GM19397 (cell line): ENCODE measurements around the gene CGB1.
"Not testable (repeated sequence)": the region's sequence is repeated elsewhere in the genome, so short reads cannot be mapped to it uniquely, and the experiment has no call there.

ENCODE experiments used
- ATAC-seq: cut with Tn5 transposase; IDR thresholded peaks from one replicate; pipeline ENCODE4 v1.9.1; 2021; ENCODE audit warnings: mild to moderate bottlenecking, moderate library complexity; ENCODE audit not compliant: unreplicated experiment

CGB1 gene

DNA sequence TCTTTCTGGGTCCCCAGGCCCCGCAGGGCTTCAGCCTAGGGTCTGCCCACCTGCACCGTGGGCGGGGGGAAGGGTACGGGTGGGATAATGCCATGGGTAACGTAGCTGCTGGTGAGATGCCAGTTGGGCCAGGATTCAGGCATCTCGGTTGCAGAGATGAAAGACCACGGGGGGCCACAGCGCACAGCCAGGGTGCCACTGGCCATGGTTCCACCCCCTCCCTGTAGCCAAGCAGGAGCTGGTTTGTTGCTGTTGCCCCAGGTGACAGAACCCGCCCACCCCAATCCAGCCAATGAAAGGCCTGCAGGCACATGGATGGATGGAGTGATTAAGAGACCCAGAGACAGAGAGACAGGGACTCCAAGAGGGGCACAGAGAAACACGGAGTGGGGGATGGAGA is 21.9 kb upstream of the CGB1 start:
- ATAC-seq, result no peak

DNA sequence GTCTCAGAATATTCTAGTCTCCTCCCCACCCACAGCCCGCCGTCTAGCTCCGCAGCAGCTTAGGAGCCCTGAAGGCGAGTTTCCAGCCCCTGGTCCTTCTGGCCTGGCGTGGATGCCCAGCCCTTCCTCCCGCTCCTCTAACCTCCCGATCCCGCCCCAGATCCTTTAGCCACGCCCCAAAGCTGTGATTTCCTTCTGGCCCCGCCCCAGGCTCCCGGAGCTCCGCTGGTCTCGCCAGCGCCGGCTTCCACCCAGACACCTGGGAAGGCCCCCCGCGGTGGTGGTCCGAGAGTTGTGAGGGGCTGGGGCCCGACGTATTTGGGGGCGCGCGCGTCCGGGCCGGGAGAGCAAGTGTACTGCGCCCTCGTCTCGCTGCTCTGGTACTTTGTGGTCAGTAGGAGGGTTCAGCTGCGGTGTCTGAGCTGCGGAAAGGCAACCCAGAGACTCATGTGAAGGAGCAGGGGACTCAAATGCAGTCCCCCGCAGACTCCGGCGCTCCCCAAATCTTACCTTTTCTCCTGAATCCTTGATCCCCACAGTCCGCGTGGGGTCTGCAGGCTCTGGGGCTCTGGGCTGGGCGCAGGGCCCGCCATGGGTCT is 21.0 kb upstream of the CGB1 start, which contains the start of gene CGB7:
Gene CGB7, minus strand, starts transcription at position 114 of the 599 bp plus-strand sequence. CDS start 2,374 bp downstream, outside the sequence.
- no peak for ATAC-seq

DNA sequence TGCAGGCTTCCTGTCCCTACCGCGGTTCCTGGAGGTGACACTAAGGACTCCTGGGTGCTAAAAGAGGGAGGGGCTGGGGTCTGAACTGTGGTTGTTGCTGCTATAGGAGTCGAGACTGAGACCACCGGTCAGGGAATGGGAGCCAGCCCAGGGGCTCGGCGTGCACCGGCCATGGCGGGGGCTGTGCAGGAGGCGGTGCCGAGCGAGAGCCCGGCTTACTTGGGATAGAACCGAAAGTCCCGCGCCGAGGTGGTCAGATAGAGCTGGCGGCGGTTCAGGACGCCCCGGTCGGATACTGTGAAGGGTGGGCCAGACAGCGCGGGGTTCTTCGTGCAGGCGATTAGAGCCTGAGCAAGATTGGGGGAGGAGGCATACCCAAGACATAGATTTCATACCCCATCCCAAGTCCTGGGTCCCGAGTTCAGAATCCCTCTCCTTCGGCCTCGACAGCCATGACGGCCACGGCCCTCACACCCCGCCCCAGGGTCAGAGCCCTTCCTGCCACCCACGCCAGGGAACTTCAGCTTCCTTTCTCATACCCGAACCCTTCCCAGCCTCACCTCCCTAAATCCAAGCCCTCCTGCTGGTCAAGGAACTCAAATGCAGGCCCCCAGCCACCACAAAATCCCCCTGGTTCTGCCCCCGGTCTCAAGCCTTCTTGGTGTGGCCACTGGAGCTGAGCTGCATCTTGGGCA is 20.4 kb upstream of the CGB1 start:
- ATAC-seq, result not testable (repeated sequence)

DNA sequence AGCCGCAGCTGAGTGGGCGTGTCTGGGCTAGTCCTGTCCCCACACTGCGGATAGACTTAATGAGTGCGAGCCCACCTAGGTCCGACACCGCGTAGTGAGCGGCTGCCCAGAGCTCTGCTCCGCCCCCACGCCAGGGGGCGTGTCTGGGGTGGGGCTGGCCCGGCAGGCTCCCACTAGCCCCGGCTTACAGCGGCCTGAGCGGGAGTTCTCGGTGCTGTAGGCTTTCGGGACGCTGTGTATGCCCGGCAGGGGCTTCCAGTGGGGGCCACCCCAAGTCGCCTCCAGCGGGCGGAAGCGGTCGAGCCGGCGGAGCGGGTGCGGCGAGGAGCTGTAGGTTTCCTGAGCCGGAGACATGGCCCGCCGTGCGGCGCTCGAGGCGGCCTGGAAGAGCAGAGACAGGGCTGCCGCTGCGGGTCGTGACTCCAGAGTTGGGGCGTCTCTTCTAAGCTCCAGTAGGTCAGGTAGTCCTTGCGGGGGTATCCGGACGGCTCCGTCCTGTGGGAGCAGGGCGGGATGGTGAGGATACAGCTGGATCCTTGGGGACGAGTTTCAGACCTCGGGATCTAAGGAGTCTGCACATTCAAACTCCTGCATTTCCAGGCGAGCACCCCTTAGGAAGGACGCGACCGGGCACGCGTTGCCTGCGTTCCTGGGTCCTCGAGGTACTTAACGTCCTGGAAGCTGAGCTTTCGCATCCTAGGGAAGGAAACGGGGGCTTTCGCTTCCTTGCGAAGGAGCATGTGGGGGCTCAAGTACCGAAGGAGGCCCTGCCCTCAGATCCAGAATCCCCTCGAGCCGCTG is 19.6 kb upstream of the CGB1 start:
- ATAC-seq, result no peak

GRCh38 chr19:49050376-49051033 is 13.8 kb upstream of the CGB1 start:
- not testable (repeated sequence) for ATAC-seq

GRCh38 chr19:49049834-49050233 is 13.1 kb upstream of the CGB1 start:
- ATAC-seq, result not testable (repeated sequence)

GRCh38 chr19:49049011-49049410 is 12.3 kb upstream of the CGB1 start, which contains the start of gene CGB8:
TSS of gene CGB8 (minus strand) at chr19:49049111. CDS start at chr19:49048739, 372 bp downstream.
- ATAC-seq, result not testable (repeated sequence)

DNA sequence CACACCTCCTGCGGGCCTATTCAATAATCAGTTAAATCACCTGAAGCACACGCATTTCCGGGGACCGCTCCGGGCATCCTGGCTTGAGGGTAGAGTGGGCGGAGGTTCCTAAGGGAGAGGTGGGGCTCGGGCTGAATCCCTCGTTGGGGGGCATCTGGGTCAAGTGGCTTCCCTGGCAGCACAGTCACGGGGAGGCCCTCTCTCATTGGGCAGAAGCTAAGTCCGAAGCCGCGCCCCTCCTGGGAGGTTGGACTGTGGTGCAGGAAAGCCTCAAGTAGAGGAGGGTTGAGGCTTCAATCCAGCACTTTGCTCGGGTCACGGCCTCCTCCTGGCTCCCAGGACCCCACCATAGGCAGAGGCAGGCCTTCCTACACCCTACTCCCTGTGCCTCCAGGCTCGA is 6.9 kb upstream of the CGB1 start, which contains the start of gene CGB5:
Gene CGB5, plus strand, starts transcription at position 301 of the 400 bp plus-strand sequence. CDS start 362 bp downstream, outside the sequence.
- ATAC-seq, result not testable (repeated sequence)

- not testable (repeated sequence) for ATAC-seq
Measured at GRCh38 chr19:49042666-49043065, 6.0 kb upstream of the CGB1 start.

DNA sequence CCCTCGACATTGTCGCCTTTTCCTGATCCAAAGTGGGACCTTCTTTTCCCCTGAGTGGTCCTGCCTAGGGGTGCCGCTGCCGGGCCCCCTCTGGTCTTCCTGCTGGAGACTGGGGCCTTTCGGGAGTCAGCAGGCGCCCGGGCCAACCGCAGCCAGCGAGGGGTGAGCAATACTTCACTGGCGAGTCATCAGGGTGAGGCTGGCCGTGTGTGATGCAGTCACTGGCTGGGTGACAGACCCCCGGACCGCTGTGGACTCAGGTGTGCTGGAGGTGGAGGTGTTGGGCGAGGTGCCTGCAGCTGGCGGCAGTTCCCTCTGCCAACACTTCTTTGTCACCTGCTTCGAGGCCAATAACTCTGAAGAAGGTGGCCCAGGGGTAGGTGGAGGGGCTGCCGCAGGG is 5.5 kb upstream of the CGB1 start:
- ATAC-seq, result no peak

DNA sequence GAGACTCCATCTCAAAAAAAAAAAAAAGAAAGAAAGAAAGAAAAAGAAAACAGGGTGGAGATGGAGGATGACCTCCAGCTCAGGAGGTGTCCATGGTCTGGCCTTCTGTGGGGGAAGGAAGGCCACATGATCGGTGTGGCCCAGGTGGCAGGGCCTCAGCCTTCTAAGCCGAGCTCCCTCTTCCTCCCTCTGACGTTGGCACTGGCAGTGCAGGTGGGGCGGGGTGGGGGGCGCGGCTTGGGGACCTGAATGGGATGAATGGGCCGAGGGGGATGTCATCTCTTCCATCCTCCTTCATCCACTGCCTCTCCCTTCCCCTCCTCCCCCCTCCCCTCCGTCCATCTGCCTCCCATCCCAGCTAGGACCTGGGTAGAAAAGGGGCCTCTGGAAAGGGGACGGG is 3.0 kb upstream of the CGB1 start:
- not testable (repeated sequence) for ATAC-seq

DNA sequence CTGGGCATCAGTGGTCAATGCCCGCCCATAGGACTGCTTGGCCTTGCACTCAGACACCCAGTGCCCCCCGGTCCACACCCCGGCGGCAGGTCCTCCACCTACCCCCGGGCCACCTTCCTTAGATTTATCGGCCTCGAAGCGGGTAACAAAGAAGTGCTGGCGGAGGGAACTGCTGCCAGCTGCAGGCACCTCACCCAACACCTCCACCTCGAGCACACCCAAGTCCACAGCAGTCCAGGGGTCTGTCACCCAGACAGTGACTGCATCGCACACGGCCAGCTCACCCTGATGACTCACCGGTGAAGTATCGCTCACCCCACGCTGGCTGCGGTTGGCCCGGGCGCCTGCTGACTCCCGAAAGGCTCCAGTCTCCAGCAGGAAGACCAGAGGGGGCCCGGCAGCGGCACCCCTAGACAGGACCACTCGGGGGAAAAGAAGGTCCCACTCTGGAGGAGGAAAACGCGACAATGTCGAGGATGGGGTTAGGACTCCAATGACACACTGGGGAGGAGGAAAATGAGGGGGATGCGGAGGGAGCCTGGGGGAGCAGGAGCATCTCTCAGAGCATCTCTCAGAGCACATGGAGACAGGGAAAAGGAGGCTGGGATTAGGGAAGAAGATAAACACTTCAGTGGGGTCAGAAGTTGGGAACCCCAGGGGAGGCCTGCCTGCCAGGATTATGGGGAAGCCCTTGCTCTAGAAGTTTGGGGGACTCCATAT is 2.0 kb upstream of the CGB1 start:
- ATAC-seq, result not testable (repeated sequence)

- ATAC-seq, result not testable (repeated sequence)
Measured at GRCh38 chr19:49038111-49038510, 1.4 kb upstream of the CGB1 start.

- ATAC-seq, result not testable (repeated sequence)
Measured at GRCh38 chr19:49031642-49032301, 4.9 kb downstream of the CGB1 start, which contains the start of gene CGB2. TSS of gene CGB2 (plus strand) at chr19:49031890. CDS start at chr19:49032096, 206 bp downstream.

DNA sequence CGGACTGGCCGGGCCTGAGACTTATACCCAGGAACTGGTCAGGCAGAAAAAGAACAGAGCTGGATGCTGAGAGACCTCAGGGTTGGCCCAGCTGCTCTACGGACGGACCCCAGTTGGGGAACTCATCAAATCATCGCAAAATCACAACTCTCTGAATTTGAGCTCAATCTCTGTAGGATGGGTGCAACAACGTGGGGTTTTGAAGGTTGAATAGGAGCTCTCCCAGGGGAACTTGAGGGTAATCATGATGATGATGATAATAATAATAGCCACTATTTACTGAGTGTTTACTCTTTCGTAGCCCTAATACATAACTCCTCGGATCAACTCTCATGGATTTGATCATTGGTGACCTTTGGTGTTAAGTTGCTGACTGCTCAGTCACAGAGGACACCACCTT is 6.4 kb downstream of the CGB1 start:
- ATAC-seq, result not testable (repeated sequence)

GRCh38 chr19:49029749-49030148 is 6.9 kb downstream of the CGB1 start:
- not testable (repeated sequence) for ATAC-seq

GRCh38 chr19:49028686-49029085 is 8.0 kb downstream of the CGB1 start:
- ATAC-seq, result not testable (repeated sequence)

DNA sequence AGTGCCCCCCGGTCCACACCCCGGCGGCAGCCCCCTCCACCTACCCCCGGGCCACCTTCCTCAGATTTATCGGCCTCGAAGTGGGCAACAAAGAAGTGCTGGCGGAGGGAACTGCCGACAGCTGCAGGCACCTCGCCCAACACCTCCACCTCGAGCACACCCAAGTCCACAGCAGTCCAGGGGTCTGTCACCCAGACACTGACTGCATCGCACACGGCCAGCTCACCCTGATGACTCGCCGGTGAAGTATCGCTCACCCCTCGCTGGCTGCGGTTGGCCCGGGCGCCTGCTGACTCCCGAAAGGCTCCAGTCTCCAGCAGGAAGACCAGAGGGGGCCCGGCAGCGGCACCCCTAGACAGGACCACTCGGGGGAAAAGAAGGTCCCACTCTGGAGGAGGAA is 11.1 kb downstream of the CGB1 start:
- not testable (repeated sequence) for ATAC-seq

DNA sequence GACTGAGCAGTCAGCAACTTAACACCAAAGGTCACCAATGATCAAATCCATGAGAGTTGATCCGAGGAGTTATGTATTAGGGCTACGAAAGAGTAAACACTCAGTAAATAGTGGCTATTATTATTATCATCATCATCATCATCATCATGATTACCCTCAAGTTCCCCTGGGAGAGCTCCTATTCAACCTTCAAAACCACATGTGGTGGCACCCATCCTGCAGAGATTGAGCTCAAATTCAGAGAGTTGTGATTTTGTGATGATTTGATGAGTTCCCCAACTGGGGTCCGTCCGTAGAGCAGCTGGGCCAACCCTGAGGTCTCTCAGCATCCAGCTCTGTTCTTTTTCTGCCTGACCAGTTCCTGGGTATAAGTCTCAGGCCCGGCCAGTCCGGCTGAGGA is 11.6 kb downstream of the CGB1 start:
- not testable (repeated sequence) for ATAC-seq
